ENCODE results near the gene USP17L10. TPM values are rescaled to one million over a fixed set of nuclear protein-coding genes. Genes with fewer than 3 reads are reported as not detected.
"Not testable (repeated sequence)": the region's sequence is repeated elsewhere in the genome, so short reads cannot be mapped to it uniquely, and the experiment has no call there.

Gene USP17L10, protein sequence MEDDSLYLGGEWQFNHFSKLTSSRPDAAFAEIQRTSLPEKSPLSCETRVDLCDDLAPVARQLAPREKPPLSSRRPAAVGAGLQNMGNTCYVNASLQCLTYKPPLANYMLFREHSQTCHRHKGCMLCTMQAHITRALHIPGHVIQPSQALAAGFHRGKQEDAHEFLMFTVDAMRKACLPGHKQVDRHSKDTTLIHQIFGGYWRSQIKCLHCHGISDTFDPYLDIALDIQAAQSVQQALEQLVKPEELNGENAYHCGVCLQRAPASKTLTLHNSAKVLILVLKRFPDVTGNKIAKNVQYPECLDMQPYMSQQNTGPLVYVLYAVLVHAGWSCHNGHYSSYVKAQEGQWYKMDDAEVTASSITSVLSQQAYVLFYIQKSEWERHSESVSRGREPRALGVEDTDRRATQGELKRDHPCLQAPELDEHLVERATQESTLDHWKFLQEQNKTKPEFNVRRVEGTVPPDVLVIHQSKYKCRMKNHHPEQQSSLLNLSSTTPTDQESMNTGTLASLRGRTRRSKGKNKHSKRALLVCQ
- polyA plus RNA-seq (2013) = not detected in 2 replicates

DNA sequence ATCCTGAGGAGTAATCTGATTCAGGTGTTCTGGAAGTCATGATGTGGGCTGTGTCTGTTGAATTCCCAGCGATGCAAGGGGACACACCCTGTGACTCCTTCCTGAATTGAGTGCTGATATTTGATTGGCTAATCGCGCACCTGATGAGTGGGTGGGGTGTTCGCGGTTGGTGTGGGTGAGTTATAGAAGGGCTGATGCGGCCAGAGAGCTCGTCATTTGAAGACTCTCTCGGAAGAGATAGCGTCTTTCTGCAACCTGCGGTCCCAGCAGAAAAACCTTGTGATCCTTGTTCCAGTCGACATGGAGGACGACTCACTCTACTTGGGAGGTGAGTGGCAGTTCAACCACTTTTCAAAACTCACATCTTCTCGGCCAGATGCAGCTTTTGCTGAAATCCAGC lies at the start of gene USP17L10:
Gene USP17L10, plus strand, starts transcription at position 301 of the 400 bp plus-strand sequence. Its CDS starts 0 bp downstream, at position 301.
- H4K91ac ChIP-seq (ENCODE audit: low read depth, low read length); H3K9me3 ChIP-seq (ENCODE audit: insufficient read depth, low read depth, low read length); H3K4me3 ChIP-seq (ENCODE audit: low read depth, low read length); H3K4me1 ChIP-seq (ENCODE audit: control insufficient read depth in 1 of 2, insufficient read depth in 2 of 2, low read length in 2 of 2); H4K8ac ChIP-seq (ENCODE audit: low read depth, low read length); H3K27me3 ChIP-seq (ENCODE audit: insufficient read depth, low read length); H3K4ac ChIP-seq (ENCODE audit: low read depth, low read length); H3K79me1 ChIP-seq (ENCODE audit: low read length); H2BK12ac ChIP-seq (ENCODE audit: low read length); H3K23ac ChIP-seq (ENCODE audit: low read length); H3K14ac ChIP-seq (ENCODE audit: low read length); H3K9ac ChIP-seq (ENCODE audit: low read length); H2BK120ac ChIP-seq (ENCODE audit: insufficient read depth, low read length, poor library complexity); H3K79me2 ChIP-seq (ENCODE audit: control insufficient read depth, insufficient read depth, low read length, poor library complexity); H2AFZ ChIP-seq (ENCODE audit: insufficient read depth, low read length, poor library complexity); H3K18ac ChIP-seq (ENCODE audit: low read length); H2AK5ac ChIP-seq (ENCODE audit: low read length); DNase-seq; H2BK5ac ChIP-seq (ENCODE audit: low read depth, low read length, poor library complexity); H3K4me2 ChIP-seq (ENCODE audit: low read length); H3K36me3 ChIP-seq (ENCODE audit: control insufficient read depth in 1 of 2, insufficient read depth in 2 of 2, low read length in 2 of 2); H4K12ac ChIP-seq (ENCODE audit: low read depth, low read length); H3K27ac ChIP-seq (ENCODE audit: low read depth, low read length): not testable (repeated sequence)
- WGBS (ENCODE audit: extremely low coverage, insufficient coverage, insufficient read length) = no CpG with 5 or more reads among the region's 13 CpGs

DNA sequence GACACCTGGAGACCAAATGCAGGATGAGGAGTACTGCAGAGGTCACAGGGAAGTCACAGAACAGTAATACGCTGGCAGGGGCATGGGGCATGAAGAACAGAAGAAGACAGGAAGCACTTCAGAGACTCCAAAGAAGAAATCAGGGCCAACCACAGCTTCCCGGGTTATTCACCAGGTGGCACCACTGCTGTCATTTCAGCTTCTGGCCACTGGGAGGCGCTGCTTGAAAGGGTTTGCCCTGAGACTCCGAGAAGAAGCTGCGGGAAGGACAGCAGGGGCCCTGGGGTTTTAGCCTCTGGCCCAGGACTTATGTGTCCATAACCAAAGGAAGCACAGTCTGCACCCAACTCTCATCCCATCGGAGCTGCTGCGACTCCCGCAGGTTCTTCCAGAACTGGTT lies 44.5 kb upstream of the USP17L10 start:
- H3K27me3 ChIP-seq (ENCODE audit: insufficient read depth, low read length); H3K4me2 ChIP-seq (ENCODE audit: low read length); H2AK5ac ChIP-seq (ENCODE audit: low read length): not testable (repeated sequence)

DNA sequence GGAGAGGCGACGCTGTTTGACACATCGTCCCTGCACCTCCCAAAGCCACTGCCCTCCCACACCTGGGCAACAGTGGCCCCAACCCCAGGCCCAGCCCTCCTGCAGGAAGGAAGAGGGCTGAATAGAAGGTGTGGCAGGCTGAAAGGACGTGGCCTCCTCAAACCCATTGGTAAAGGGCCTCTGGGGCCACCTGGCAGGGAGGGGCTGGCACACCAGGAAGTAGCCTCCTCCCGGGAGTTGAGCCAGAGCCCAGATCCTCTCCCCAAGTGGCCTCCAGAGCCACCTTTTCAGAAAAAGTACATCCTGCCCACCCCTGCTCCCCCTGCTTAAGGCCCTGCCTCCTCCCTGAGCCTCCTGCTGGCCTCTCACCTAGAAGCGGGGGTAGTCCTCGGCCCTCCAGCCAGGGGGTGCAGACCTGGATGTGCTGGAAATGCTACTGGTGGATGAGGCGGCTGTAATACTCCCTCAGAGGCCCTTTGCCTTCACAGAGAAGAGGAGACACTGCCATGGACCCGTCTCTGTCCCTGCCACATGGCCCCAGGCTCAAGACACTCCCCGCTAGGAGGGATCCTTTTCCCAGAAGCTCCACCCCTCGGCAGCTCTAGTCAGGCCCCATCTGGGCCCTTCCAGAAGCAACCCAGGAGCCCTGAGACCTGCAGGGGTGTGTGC lies 40.5 kb upstream of the USP17L10 start, which contains the start of gene FAM90A26:
Gene FAM90A26, plus strand, starts transcription at position 619 of the 669 bp plus-strand sequence. CDS start 2,764 bp downstream, outside the sequence.
- not testable (repeated sequence) for H4K12ac ChIP-seq (ENCODE audit: low read depth, low read length); H3K9me3 ChIP-seq (ENCODE audit: insufficient read depth, low read depth, low read length); H3K36me3 ChIP-seq (ENCODE audit: control insufficient read depth in 1 of 2, insufficient read depth in 2 of 2, low read length in 2 of 2); H3K4me1 ChIP-seq (ENCODE audit: control insufficient read depth in 1 of 2, insufficient read depth in 2 of 2, low read length in 2 of 2); H2BK5ac ChIP-seq (ENCODE audit: low read depth, low read length, poor library complexity); H3K14ac ChIP-seq (ENCODE audit: low read length); H3K18ac ChIP-seq (ENCODE audit: low read length); H3K79me1 ChIP-seq (ENCODE audit: low read length); H3K9ac ChIP-seq (ENCODE audit: low read length); H4K91ac ChIP-seq (ENCODE audit: low read depth, low read length); H2AK5ac ChIP-seq (ENCODE audit: low read length); H4K8ac ChIP-seq (ENCODE audit: low read depth, low read length); H2BK12ac ChIP-seq (ENCODE audit: low read length); H3K27me3 ChIP-seq (ENCODE audit: insufficient read depth, low read length); H3K4me3 ChIP-seq (ENCODE audit: low read depth, low read length); H3K23ac ChIP-seq (ENCODE audit: low read length); H3K79me2 ChIP-seq (ENCODE audit: control insufficient read depth, insufficient read depth, low read length, poor library complexity); H2AFZ ChIP-seq (ENCODE audit: insufficient read depth, low read length, poor library complexity); H3K4ac ChIP-seq (ENCODE audit: low read depth, low read length); H2BK120ac ChIP-seq (ENCODE audit: insufficient read depth, low read length, poor library complexity); H3K4me2 ChIP-seq (ENCODE audit: low read length); DNase-seq; H3K27ac ChIP-seq (ENCODE audit: low read depth, low read length)
- WGBS (ENCODE audit: extremely low coverage, insufficient coverage, insufficient read length) = no CpG with 5 or more reads among the region's 11 CpGs

More for the DNA sequence above, 44.5 kb upstream of the USP17L10 start:
- no CpG with 5 or more reads among the region's 8 CpGs for WGBS (ENCODE audit: extremely low coverage, insufficient coverage, insufficient read length)
- not testable (repeated sequence) for H3K79me1 ChIP-seq (ENCODE audit: low read length); H3K9me3 ChIP-seq (ENCODE audit: insufficient read depth, low read depth, low read length); H3K4me1 ChIP-seq (ENCODE audit: control insufficient read depth in 1 of 2, insufficient read depth in 2 of 2, low read length in 2 of 2); H3K36me3 ChIP-seq (ENCODE audit: control insufficient read depth in 1 of 2, insufficient read depth in 2 of 2, low read length in 2 of 2); H2BK5ac ChIP-seq (ENCODE audit: low read depth, low read length, poor library complexity); DNase-seq; H4K12ac ChIP-seq (ENCODE audit: low read depth, low read length); H3K4ac ChIP-seq (ENCODE audit: low read depth, low read length); H2AFZ ChIP-seq (ENCODE audit: insufficient read depth, low read length, poor library complexity); H4K91ac ChIP-seq (ENCODE audit: low read depth, low read length); H3K27ac ChIP-seq (ENCODE audit: low read depth, low read length); H3K79me2 ChIP-seq (ENCODE audit: control insufficient read depth, insufficient read depth, low read length, poor library complexity); H2BK12ac ChIP-seq (ENCODE audit: low read length); H3K4me3 ChIP-seq (ENCODE audit: low read depth, low read length); H3K14ac ChIP-seq (ENCODE audit: low read length); H3K9ac ChIP-seq (ENCODE audit: low read length); H2BK120ac ChIP-seq (ENCODE audit: insufficient read depth, low read length, poor library complexity); H3K23ac ChIP-seq (ENCODE audit: low read length); H4K8ac ChIP-seq (ENCODE audit: low read depth, low read length); H3K18ac ChIP-seq (ENCODE audit: low read length)

DNA sequence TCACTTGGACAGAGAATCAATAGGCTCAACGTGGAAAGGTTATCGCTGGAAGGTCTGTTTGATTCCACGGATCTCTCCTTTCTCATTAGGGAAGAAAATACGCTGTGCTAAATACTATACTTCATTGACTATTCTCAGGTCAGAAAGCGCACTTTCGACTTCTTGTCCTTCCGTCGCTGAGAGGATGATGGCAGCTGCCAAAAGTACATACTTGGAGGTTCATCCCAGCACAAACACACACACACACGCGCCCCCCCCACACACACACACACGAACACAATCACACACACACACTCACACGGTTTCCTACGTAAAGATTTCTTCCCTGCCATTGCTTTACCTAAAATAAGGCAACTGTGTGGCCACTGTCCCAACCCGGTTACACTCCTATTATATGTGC lies 4.2 kb downstream of the USP17L10 start:
- H3K9ac ChIP-seq (ENCODE audit: low read length); H2BK5ac ChIP-seq (ENCODE audit: low read depth, low read length, poor library complexity); H3K18ac ChIP-seq (ENCODE audit: low read length); H2AFZ ChIP-seq (ENCODE audit: insufficient read depth, low read length, poor library complexity); H2BK120ac ChIP-seq (ENCODE audit: insufficient read depth, low read length, poor library complexity); H3K14ac ChIP-seq (ENCODE audit: low read length); H3K4me1 ChIP-seq (ENCODE audit: control insufficient read depth in 1 of 2, insufficient read depth in 2 of 2, low read length in 2 of 2); H4K8ac ChIP-seq (ENCODE audit: low read depth, low read length); H2AK5ac ChIP-seq (ENCODE audit: low read length); H3K4me2 ChIP-seq (ENCODE audit: low read length); H4K91ac ChIP-seq (ENCODE audit: low read depth, low read length); H3K4ac ChIP-seq (ENCODE audit: low read depth, low read length); DNase-seq; H3K27ac ChIP-seq (ENCODE audit: low read depth, low read length); H2BK12ac ChIP-seq (ENCODE audit: low read length); H3K27me3 ChIP-seq (ENCODE audit: insufficient read depth, low read length); H4K12ac ChIP-seq (ENCODE audit: low read depth, low read length); H3K4me3 ChIP-seq (ENCODE audit: low read depth, low read length); H3K9me3 ChIP-seq (ENCODE audit: insufficient read depth, low read depth, low read length); H3K36me3 ChIP-seq (ENCODE audit: control insufficient read depth in 1 of 2, insufficient read depth in 2 of 2, low read length in 2 of 2); H3K79me2 ChIP-seq (ENCODE audit: control insufficient read depth, insufficient read depth, low read length, poor library complexity); H3K79me1 ChIP-seq (ENCODE audit: low read length); H3K23ac ChIP-seq (ENCODE audit: low read length): not testable (repeated sequence)
- no CpG with 5 or more reads among the region's 14 CpGs for WGBS (ENCODE audit: extremely low coverage, insufficient coverage, insufficient read length)
